Fibroblast of skin of right biceps (primary cell): ENCODE measurements around the gene FGD2.
A peak's percentile ranks its signal among the peaks of the same experiment; 100 is the strongest.

Experiments
- DNase-seq: peaks from one replicate; pipeline ENCODE4 v3.0.0-alpha.2; 2013

Gene FGD2, protein sequence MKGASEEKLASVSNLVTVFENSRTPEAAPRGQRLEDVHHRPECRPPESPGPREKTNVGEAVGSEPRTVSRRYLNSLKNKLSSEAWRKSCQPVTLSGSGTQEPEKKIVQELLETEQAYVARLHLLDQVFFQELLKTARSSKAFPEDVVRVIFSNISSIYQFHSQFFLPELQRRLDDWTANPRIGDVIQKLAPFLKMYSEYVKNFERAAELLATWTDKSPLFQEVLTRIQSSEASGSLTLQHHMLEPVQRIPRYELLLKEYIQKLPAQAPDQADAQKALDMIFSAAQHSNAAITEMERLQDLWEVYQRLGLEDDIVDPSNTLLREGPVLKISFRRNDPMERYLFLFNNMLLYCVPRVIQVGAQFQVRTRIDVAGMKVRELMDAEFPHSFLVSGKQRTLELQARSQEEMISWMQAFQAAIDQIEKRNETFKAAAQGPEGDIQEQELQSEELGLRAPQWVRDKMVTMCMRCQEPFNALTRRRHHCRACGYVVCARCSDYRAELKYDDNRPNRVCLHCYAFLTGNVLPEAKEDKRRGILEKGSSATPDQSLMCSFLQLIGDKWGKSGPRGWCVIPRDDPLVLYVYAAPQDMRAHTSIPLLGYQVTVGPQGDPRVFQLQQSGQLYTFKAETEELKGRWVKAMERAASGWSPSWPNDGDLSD

DNA sequence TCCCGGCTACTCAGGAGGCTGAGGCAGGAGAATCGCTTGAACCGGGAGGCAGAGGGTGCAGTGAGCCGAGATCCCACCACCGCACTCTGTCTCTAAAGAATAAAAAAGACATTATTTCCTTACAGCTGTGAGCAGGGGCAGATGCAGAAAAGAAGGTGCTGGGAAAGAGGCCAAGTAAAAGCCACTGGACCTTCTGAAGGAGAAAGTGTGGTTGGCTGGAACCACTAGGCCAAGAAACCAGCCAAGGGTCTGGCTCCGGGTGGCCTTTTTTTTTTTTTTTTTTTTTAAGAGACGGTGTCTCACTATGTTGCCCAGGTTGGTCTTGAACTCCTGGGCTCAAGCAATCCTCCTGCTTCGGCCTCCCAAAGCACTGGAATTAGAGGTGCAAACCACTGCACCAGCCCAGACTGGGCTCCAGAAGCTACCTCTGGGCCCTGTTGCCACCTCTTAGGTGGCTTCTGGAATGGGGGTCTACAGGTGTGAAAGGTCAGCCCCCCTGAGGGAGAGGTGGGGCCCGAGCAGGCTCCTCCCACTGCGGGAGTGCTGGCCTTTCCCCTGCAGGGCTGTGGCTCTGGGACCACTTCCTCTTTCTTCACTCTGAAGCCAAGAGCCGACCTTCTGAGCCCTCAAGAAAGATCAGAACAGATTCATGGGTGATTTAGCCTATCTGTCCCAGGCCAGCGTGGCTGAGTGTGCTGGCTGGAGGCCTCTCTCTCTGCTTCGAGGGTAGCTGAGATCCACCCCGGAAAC lies at the start of gene FGD2:
FGD2 (plus strand) TSS at position 595 of the 750 bp plus-strand sequence. CDS start 163 bp downstream, outside the sequence.
- no peak for DNase-seq

DNA sequence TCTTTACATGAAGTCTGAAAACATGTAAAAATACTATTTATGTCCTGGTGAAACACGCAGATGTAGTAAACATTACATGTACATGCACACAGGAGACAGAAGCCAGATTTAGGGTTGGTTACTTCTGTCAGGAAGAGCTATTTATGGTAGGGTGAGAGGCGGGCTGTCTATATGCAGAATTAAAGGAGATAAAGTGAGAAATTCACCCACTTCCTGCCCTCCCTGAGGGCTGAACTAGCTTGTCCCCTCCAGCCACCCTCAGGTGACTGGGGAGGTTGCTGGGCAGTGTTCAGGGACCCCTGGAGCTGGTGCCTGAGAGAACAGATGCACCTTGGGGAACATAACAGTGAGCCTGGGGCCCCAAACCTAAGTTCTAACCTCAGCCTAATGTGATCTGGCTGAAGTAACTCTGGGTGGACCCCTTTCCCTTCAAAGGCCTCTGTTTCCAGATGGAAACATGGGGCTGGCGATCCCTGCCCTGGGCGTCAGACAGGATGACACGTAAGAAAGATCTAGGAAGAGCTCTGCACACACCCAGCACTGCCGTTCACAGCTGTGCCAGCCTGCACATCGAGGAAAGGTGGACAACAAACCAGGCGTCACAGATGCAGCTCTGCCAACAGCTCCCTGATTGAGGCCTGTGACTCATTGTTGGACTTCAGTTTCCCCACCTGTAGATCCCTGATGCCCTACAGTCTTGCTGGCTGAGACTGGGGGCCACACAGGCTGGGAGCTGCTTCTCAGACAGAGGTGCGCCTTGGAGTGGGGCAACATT lies 49.6 kb upstream of the FGD2 start:
- no peak for DNase-seq

DNA sequence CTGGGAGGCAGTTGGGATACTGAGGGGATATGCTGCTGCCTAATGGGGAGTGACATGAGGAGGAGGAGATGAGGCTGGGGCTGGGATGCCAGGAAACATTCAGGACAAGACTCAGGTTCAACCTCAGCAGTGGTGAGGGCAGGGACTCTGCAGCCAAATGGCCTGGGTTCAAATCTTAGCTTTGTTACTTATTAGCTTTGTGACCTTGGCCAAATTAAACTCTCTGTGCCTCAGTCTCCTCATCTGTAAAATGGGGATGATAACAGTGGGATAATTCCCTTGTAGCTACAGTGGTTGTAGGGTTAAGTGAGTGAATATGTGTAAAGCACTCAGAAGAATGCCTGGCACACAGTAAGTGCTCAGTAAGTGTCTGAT lies 49.0 kb upstream of the FGD2 start:
- no peak for DNase-seq

DNA sequence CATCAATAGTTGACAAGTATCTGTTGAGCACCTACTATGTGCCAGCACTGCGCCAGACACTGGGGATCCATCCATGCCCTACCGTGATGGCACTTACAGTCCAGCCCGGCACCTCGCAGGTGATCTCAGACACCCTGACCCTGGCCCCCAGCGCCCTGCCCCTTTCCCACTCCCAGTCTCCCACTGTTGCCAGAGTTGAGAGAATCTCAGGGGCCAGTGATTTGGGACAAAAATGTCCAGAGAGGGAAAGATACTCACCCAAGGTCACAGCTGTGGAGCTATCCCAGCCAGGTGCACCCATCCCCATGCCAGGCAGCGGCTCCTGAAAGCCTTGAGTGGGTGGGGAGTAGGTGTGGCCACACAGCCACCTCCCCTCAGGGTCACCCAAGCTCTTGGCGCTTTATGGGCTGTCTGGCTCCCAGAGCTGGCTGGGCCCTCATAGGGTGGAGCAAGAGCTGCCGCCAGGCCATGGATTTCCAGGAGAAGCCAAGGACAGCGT lies 47.6 kb upstream of the FGD2 start:
- no peak for DNase-seq

DNA sequence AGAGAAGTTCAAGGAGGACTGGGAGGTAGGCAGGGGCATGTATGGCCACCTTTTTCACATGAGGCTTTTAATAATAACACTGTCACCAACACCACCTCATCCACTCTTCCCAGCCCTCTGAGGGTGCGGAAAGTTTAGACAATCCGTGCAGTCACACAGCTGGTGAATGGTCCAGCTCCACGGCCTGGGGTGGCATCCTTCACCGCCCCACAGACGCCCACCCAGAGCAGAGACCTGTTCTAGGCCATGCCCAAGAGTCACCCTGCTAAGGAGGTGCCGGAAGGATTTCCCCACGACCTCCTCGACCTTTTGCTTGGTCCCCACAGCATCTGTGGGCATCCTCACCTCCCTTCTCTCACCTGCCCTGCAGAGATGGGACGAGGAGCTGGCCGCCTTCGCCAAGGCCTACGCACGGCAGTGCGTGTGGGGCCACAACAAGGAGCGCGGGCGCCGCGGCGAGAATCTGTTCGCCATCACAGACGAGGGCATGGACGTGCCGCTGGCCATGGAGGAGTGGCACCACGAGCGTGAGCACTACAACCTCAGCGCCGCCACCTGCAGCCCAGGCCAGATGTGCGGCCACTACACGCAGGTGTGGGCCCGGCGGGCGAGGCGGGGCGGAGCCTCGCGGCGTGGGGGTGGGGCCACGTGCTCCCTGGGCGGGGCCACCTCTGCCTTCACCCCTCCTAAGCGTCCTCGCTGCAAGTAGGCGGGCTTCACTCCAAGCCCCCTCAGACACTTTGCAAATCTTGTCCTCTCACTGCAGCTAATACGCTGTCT lies 46.5 kb upstream of the FGD2 start:
- no peak for DNase-seq

DNA sequence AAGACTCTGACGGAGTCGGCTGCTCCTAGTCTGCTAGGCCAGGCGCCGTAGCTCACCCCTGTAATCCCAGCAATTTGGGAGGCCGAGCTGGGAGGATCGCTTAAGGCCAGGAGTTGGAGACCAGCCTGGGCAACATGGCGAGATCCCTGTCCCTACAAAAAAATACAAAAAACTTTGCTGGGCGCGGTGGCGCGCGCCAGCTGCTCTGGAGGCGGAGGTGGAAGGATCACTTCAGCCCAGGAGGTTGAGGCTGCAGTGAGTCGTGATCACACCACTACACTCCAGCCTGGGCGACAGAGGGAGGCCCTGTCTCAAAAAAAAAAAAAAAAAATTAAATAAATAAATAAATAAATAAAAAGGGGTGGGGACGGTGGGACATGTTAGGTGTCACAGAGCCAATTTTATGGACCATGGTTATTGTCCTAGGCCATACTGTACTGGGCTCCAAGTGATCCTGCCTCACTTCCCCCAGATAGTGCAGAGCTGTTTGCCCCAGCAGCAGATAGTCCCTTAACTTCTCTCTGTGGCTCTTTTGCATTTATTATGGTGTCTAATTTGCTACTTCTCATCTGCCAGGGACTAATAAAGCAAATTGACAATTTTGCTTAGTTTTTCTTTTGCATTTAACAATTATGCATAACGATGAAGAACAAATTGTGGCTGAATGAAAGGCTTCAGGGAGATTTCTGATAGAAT lies 45.8 kb upstream of the FGD2 start:
- DNase-seq = no peak

DNA sequence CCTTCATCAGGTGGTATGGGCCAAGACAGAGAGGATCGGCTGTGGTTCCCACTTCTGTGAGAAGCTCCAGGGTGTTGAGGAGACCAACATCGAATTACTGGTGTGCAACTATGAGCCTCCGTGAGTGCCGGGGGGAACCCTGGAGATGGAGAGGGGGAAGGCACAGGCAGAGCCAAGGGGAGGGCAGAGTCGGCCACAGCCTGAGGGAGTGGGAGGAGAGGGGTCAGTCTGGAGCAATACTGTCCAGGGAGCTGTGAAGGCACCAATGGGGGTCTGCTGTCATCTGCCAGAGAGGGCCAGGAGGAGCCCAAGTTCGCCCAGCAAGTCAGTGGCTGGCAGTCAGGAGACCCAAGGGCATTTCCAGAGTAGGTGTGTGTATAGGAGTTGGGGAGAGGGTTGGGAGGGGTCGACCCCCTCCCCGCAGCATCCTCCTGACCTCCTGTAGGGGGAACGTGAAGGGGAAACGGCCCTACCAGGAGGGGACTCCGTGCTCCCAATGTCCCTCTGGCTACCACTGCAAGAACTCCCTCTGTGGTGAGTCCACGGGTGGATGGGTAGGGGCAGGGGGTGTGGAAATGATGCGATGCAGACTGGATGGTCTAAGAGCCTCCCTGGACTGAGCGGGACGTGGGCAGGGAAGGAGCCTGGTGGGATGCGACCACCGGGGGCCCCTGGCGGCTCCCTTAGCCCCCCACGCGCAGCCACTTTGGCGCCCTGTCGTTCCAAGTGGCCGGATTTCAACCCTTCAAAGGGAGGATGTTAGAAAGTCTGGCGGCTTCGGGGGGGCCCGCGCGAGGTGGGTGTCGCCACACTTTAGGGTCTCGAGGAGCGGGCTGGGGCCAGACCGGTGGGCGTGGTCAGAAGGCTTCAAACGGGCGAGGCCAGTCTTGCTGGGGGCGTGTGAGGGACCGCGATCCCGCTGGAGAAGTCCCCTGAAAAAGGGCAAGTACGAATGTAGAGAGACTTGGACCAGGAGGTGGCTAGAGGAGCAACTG lies 43.7 kb upstream of the FGD2 start:
- DNase-seq = no peak

DNA sequence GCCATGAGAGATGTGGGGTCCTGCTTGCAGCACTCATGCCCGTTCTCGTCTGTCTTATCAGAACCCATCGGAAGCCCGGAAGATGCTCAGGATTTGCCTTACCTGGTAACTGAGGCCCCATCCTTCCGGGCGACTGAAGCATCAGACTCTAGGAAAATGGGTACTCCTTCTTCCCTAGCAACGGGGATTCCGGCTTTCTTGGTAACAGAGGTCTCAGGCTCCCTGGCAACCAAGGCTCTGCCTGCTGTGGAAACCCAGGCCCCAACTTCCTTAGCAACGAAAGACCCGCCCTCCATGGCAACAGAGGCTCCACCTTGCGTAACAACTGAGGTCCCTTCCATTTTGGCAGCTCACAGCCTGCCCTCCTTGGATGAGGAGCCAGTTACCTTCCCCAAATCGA lies 42.6 kb upstream of the FGD2 start:
- DNase-seq = peak; percentile 46

DNA sequence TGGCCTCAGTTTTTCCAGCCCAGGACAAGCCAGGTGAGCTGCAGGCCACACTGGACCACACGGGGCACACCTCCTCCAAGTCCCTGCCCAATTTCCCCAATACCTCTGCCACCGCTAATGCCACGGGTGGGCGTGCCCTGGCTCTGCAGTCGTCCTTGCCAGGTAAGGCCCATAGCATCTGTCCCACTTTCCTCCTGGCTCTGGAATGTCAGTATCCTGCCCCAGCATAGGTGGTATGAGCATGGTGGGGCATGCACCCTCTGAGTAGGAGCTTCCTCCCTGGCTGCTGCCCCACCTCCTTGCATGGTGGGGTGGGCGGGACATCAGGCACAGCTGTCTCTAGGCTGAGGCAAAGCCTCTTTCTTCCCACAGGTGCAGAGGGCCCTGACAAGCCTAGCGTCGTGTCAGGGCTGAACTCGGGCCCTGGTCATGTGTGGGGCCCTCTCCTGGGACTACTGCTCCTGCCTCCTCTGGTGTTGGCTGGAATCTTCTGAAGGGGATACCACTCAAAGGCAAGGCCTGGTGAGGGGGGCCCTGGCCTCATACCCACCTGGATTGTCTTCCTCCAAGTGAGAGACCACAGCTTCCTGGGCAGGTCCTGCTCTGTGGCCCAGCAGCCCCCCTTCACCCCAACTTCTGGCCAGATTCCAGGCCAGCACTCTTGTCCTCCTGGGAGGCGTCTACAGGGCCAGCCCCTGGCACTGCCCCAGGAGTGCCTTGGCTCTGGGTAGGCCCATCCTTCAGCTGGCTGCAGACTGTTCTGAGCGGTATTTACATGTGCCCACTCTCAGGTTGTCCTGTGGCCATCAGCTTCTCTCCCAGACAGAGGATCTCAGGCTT lies 41.8 kb upstream of the FGD2 start:
- DNase-seq = no peak

DNA sequence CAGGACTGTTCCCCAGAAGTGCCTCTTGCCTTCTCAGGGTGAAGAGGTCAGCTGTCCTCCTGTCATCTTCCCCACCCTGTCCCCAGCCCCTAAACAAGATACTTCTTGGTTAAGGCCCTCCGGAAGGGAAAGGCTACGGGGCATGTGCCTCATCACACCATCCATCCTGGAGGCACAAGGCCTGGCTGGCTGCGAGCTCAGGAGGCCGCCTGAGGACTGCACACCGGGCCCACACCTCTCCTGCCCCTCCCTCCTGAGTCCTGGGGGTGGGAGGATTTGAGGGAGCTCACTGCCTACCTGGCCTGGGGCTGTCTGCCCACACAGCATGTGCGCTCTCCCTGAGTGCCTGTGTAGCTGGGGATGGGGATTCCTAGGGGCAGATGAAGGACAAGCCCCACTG lies 41.1 kb upstream of the FGD2 start:
- DNase-seq = no peak

DNA sequence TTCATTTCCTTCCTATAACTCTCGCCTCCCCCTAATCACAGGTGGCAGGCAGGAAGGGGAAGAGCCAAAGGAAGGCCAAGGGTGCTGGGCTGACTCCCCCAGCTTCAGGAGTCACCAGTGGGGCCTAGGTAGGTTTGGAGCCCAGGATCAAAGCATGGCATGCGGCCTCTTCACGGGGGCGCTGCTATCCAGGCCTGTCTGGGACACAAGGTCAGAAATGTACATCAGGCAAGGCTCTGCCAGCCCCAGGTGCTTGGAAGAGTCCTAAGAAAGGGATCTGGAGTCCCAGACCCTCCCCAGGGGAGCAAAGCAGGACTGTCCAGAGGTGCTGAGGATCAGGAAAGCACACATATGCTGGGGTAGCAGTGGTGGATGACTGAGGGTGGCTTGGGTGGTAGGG lies 40.5 kb upstream of the FGD2 start:
- no peak for DNase-seq

DNA sequence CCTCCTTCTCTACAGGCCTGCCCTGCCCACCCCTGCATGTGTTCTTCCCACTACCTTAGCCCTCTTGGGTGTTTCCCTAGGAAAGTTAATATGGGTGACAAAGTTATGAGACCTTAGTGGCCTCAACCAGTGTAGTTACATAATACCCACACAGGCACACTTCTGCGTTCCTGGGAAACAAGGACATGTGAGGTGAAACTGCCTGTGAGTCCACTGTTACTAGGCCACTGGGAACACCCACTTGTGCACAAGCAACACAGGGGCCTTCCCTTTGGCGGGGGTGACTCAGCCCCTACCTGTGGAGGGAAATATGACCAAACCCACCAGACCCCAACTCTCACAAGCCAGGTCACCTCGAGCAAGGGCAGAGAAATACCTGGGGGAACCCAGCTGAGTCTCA lies 38.2 kb upstream of the FGD2 start:
- no peak for DNase-seq

DNA sequence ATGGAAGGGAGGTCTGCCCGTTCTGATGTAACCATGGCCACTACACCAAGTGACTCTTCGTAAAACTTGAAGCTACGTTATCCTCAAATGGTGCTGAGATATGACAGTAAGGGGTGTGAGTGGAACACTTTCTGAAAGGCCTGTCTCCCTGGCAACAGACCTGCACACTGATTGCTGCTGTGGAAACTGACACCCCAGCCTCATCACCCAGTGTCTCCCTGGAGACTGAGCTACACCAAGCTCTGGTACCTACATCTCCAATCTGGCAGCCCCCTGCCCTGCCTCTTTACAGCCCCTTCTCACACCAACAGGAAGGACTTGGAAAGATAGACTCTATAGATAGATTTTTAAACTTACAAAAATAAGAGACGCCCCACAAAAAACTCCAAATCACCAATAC lies 37.7 kb upstream of the FGD2 start:
- DNase-seq = no peak

DNA sequence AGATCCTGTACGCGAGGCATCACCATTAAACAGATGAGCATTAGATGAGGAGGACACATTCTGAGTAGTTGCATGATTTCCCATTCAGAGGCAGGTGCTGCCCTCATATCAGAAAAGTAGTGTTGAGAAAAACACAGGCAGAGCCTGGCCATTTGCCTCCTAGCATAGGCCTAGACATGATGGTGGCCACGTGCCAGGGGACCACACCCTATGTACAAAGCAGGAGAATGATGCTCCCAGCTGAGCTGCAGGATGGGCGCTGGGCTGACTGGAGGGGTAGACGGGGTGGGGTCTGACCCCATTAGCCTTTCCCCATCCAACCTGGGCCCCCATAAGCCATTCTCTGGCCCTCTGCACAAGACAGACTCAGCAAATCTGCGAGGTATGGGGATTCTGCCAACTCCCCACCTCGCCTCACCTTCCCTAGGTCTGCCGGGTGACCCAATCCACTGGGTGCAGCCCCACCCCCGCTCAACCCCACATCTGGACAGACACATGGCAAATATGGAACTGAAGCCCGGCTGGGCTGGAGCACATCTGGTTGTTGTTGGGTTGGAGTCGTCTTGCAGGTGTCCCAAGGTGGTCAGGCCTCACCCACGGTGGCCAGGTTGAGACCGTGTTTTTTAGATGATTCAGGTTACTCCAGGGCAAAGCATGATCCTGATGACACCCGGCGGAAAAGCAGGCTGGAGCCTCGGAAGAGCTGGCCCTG lies 37.0 kb upstream of the FGD2 start:
- no peak for DNase-seq

DNA sequence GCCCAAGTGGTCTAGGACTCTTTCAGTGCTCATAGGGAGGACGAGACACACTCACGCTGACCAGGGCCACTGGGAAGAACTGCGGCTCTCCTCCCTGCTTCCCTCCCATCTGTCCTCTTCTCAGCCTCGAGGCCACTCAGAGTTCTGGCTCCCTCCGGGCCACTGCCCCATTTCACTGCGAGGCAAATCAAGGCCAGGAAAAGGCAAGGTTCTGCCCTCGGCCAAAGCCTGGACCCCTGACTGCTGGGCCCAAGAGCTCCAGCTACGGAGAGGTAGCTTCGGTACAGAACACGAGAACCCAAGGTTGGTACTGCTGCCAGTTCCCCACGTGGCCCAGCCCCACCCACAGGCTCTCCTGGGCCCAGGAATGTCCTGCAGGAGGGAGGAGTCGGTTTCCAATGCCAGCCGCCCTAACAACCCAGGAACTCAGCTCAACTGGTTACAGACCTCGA lies 36.2 kb upstream of the FGD2 start:
- DNase-seq = no peak

DNA sequence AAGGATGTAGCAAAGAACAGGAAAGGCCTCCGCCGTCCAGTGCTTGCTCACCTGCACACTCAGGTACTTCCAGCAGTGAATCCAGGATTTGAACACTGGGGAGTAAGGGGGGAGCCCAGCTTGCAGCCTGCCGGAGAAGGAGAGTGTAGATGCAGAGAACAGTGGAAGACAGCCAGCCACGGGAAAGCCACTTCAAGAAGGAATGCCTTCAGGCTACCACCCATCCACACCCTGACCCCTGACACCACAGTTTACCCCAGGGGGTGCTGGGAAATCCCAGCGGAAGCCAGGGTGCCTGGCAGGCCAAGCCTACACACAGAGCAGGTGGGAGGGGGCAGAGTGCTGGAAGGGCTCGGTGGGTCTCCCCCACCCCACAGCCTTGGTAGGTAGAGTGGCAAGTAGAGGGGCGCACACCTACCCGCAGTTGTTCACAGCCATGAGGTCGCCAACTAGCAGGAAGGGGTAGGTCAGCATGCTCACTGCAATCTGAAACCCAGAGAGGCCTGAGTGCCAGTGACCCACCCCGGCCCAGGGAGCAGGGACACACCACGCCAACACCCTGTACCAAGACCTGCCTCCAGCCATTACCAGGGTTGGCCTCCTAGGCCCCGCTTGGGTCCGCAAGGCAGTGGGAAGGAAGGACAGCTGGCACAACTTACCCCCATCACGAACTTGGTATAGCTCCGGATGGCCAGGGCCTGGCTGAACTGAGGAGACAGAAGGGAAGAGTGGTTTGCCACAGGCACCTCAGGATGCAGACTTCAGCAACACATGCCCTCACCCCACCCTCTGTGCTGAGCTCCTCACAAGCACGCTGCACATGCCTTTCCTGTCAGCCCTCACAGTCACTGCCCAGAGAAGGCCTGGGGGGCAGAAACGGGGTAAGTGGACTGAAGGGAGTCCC lies 35.2 kb upstream of the FGD2 start:
- DNase-seq = no peak
